ENCODE measurements around the gene RAP2A. TPM values are rescaled to one million over a fixed set of nuclear protein-coding genes. Genes with fewer than 3 reads are reported as not detected.

RAP2A gene
- total RNA-seq, 1 experiment from 2014 or later: 32.1 TPM

GRCh38 chr13:97432232-97432916 lies 1.6 kb upstream of the RAP2A start:
- no peaks in the 10 kb centered on the region; a peak in 1 of 5 replicates for H3K9me3 Mint-ChIP-seq
- no peak overlapping the region for H2BK5ac ChIP-seq (ENCODE audit: insufficient read length, low read length)
- no peaks in the 10 kb centered on the region for H3K79me1 ChIP-seq (ENCODE audit: insufficient read depth, low read depth, low read length, poor library complexity, severe bottlenecking)
- H3K79me2 ChIP-seq (ENCODE audit: insufficient read depth, low read length): peaks cover 2% of the 10 kb centered on the region; the same call in 1 of the 2 replicates
- no peak overlapping the region for H2AK5ac ChIP-seq (ENCODE audit: insufficient read length, low read length)
- H2AFZ ChIP-seq (ENCODE audit: low read length): peak overlapping the region; percentile 75
- H3K18ac ChIP-seq (ENCODE audit: insufficient read length, low read depth, low read length): peak overlapping the region; percentile 84
- H2BK20ac ChIP-seq (ENCODE audit: low read depth, low read length, poor library complexity, severe bottlenecking): no peak overlapping the region
- TF ChIP-seq CTCF (conservative IDR thresholded peaks at IDR 0.05): no peak
- no peak overlapping the region for H3T11ph ChIP-seq (ENCODE audit: low read length)
- H3K36me3 Mint-ChIP-seq (ENCODE audit: insufficient read depth in 1 of 3, low read depth in 3 of 3): peaks cover 2 to 7% (median 4%) of the 10 kb centered on the region in 3 experiments; a peak in 5 of 7 replicates
- no peaks in the 10 kb centered on the region for H4K20me1 ChIP-seq (ENCODE audit: control insufficient read depth, insufficient read depth, insufficient read length)
- peaks cover 10% of the 10 kb centered on the region for H3K23me2 ChIP-seq (ENCODE audit: insufficient read length, low read depth, low read length, poor library complexity, severe bottlenecking)
- no CpG with 5 or more reads among the region's 19 CpGs for WGBS (ENCODE audit: extremely low coverage, insufficient read length, low lambda C conversion rate)
- H4K8ac ChIP-seq (replicated peaks; ENCODE audit: insufficient read length, low read depth, low read length): no peak overlapping the region
- H3K9me3 ChIP-seq (ENCODE audit: control insufficient read depth, low read depth, low read length): no peaks in the 10 kb centered on the region
- H2BK120ac ChIP-seq (ENCODE audit: low read depth, low read length, poor library complexity, severe bottlenecking): no peak overlapping the region
- peaks cover 33 to 35% of the 10 kb centered on the region in 2 experiments for H3K4me1 Mint-ChIP-seq
- peak overlapping the region; percentile 87 for H3K9ac ChIP-seq (ENCODE audit: extremely low read depth, insufficient read length, low read length)
- no peak overlapping the region for H2BK15ac ChIP-seq (ENCODE audit: low read depth, low read length)
- no peak overlapping the region for H3K56ac ChIP-seq (ENCODE audit: insufficient read length, low read depth, low read length)
- no peak overlapping the region for H3K4ac ChIP-seq (ENCODE audit: low read depth, low read length)
- peak overlapping the region; percentile 71 for H3K27ac ChIP-seq (ENCODE audit: insufficient read length, low read depth, low read length)
- peak overlapping the region; percentile 94 to 98 for H3K4me3 Mint-ChIP-seq
- no peak overlapping the region for H4K91ac ChIP-seq (ENCODE audit: insufficient read length, low read depth, low read length)
- H3K23ac ChIP-seq (ENCODE audit: insufficient read length, low read depth, low read length): no peak overlapping the region
- peak overlapping the region; percentile 92 for H3K4me2 ChIP-seq (ENCODE audit: insufficient read depth, insufficient read length, low read length)
- no peak for DNase-seq
- H3K27ac Mint-ChIP-seq: peak overlapping the region; percentile 93 to 98 (median 98)
- peak overlapping the region; percentile 54; the same call in 1 of the 2 replicates for H3K14ac ChIP-seq (ENCODE audit: insufficient read depth, low read length)
- no peak overlapping the region for H4K5ac ChIP-seq (ENCODE audit: insufficient read length, low read depth, low read length)
- no peak overlapping the region for H2BK12ac ChIP-seq (ENCODE audit: insufficient read length, low read depth, low read length)
- no peaks in the 10 kb centered on the region for H3K27me3 ChIP-seq (ENCODE audit: insufficient read depth, low read length)
- no peaks in the 10 kb centered on the region for H3K27me3 Mint-ChIP-seq (ENCODE audit: low read depth)
- H3K4me1 ChIP-seq (ENCODE audit: insufficient read depth, low read length): peaks cover 6% of the 10 kb centered on the region
